Raji (cell line): ENCODE measurements around the gene GDNF.

Experiments used
- POLR2A ChIP-seq: IDR thresholded peaks from 2 replicates; pipeline ENCODE4 v1.6.1; 2011; ENCODE audit warnings: low read depth, low read length, control low read depth; ENCODE audit not compliant: insufficient read depth

GDNF gene

GRCh38 chr5:37773809-37774208 is 66.0 kb downstream of the GDNF start:
- no peak for TF ChIP-seq POLR2A

DNA sequence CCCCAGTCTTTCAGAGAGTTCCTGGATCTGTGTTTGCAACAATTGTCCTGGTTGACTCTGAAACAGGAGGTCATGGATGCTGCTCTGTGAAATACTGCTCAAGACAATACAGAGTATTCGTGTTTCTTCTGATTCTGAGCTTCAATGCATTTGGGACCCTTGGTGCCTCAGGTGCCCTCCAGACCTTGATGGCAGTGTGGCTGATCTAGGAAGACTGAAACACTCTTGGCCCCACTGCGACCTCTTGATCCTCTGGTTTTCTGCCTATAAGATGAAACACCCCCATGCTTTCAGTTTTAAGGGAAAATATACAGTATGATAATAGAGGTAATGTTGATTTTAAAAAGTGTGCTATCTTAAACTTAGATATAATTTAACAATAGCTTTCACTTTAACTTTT is 67.6 kb downstream of the GDNF start:
- TF ChIP-seq POLR2A = no peak

GRCh38 chr5:37771731-37772130 is 68.1 kb downstream of the GDNF start:
- TF ChIP-seq POLR2A = no peak

GRCh38 chr5:37771203-37771611 is 68.6 kb downstream of the GDNF start:
- no peak for TF ChIP-seq POLR2A

GRCh38 chr5:37770786-37771185 is 69.1 kb downstream of the GDNF start:
- TF ChIP-seq POLR2A = no peak

- no peak for TF ChIP-seq POLR2A
These were observed 70.0 kb downstream of the GDNF start for GRCh38 chr5:37769840-37770239.

- no peak for TF ChIP-seq POLR2A
These were observed 70.7 kb downstream of the GDNF start for GRCh38 chr5:37769108-37769507.

DNA sequence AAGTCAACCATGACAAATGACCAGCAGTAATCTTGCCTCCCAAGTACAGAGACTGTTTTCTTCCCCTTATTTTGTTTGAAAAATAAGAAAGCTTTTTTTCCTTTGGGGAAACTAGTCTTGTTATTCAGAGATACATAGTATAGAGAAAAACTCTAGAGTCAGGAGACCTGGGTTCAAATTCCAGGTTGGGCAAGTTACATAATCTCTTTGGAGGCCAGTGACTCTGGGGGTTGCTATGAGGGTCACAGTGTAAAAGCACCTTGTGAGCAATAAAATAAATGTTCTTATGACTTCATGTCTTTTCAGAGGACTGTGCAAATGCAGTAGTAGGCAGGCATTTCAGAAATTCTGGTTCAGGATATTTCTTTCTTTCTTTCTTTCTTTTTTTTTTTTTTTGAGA is 71.5 kb downstream of the GDNF start:
- TF ChIP-seq POLR2A = no peak

GRCh38 chr5:37767961-37768360 is 71.9 kb downstream of the GDNF start:
- TF ChIP-seq POLR2A = no peak

GRCh38 chr5:37767251-37767650 is 72.6 kb downstream of the GDNF start:
- TF ChIP-seq POLR2A = no peak
